Measurements from ENCODE around the gene TSKU. TPM values are rescaled to one million over a fixed set of nuclear protein-coding genes. Genes with fewer than 3 reads are reported as not detected.

The TSKU gene
- total RNA-seq, 1 donor from 2014 or later, result 32.8 TPM

DNA sequence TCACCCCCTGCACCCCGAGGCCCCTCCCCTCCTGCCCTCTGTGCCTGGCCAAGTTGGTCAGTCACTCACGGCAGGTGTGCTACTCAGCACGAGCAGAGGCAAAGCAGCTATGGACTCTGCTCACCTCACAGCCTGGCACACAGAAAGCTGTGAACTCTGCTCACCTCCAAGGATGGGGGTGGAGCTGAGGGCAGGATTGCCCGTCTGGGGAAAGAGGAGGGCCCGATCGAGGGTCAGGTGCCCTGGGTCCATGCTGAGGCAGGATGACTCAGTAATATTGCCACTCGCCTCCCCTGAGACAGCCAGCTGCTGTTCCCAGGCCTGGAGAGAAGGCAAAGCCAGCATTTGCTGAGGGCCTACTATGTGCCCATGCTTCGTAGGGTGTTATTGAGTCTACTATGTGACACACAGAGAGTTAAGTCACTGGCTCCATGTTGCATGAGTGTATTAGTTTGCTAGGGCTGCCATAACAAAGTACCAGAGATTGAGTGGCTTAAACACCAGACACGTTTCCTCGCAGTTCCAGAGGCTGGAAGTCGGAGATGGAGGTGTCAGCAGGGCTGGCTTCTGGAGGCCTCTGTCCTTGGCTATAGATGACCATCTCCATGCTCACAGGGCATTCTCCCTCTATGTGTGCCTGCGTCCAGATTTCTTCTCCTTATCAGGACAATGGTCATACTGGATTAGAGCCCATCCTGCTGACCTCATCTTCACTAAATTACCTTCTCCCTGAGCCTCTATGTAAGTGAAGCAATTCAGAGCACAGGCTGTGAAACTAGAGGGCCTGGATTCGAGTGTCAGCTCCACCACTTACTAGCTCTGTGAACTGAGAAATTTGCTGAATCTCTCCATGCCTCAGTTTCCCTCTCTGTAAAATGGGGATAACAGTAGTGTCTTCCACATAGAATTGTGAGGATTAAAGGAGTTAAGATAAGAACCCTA, 13.2 kb upstream of the TSKU start:
- no peaks in the 10 kb centered on the region for H3K36me3 Mint-ChIP-seq
- TF ChIP-seq, protein P1, sequence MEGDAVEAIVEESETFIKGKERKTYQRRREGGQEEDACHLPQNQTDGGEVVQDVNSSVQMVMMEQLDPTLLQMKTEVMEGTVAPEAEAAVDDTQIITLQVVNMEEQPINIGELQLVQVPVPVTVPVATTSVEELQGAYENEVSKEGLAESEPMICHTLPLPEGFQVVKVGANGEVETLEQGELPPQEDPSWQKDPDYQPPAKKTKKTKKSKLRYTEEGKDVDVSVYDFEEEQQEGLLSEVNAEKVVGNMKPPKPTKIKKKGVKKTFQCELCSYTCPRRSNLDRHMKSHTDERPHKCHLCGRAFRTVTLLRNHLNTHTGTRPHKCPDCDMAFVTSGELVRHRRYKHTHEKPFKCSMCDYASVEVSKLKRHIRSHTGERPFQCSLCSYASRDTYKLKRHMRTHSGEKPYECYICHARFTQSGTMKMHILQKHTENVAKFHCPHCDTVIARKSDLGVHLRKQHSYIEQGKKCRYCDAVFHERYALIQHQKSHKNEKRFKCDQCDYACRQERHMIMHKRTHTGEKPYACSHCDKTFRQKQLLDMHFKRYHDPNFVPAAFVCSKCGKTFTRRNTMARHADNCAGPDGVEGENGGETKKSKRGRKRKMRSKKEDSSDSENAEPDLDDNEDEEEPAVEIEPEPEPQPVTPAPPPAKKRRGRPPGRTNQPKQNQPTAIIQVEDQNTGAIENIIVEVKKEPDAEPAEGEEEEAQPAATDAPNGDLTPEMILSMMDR (conservative IDR thresholded peaks at IDR 0.05), result no peak
- H3K9me3 Mint-ChIP-seq, result no peaks in the 10 kb centered on the region
- H3K27me3 Mint-ChIP-seq, result no peaks in the 10 kb centered on the region
- peak overlapping the region; percentile 89 for H3K27ac Mint-ChIP-seq
- DNase-seq (ENCODE audit: extremely low spot score, unreplicated experiment), result no peak
- H3K4me3 Mint-ChIP-seq, result no peak overlapping the region
- peaks cover 58% of the 10 kb centered on the region for H3K4me1 Mint-ChIP-seq (ENCODE audit: unreplicated experiment)

DNA sequence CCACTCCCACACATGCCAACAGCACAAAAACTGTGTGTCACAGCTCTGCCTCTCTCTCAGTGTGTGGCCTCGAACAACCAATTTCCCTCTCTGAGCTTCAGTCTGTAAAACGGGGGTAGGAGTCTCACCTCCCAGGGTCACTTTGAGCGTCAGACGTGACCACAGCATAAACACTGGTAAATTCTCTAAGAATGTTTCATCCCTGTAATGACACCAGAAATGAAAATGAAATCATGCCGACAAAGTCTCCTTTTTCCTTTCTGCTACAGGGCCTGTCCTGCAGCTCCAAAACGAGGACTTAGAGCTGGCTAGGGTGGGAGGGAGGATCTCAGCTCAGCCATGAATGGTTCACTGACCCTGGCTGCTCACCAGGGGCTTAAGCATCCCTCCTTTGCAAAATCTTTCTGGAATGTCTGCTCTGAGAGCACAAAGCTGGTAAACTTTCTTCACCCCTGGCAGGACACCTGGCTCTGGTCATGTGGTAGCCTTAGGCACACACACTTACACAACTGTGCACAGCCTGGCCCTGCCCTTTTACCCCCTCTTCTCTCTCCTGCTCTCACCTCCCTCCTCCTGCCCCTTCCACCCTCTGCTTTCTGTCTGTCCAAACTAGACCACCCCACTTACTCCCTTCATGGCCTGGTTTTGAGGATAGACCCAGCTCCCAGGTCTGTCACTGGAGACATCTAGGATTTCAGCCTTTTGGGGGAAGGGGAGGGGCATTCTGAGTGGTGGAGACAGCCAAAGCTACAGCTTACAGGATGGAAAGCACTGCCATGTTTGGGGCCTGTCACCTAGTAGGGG, 12.3 kb upstream of the TSKU start:
- Mint-ChIP-seq H3K4me3 (peak overlapping the region; percentile 11), H3K36me3 (no peaks in the 10 kb centered on the region), H3K9me3 (no peaks in the 10 kb centered on the region), H3K4me1 (ENCODE audit: unreplicated experiment) (peaks cover 51% of the 10 kb centered on the region), H3K27me3 (no peaks in the 10 kb centered on the region), H3K27ac (peak overlapping the region; percentile 89)
- TF ChIP-seq, protein P1 (conservative IDR thresholded peaks at IDR 0.05), result no peak
- DNase-seq (ENCODE audit: extremely low spot score, unreplicated experiment), result no peak

DNA sequence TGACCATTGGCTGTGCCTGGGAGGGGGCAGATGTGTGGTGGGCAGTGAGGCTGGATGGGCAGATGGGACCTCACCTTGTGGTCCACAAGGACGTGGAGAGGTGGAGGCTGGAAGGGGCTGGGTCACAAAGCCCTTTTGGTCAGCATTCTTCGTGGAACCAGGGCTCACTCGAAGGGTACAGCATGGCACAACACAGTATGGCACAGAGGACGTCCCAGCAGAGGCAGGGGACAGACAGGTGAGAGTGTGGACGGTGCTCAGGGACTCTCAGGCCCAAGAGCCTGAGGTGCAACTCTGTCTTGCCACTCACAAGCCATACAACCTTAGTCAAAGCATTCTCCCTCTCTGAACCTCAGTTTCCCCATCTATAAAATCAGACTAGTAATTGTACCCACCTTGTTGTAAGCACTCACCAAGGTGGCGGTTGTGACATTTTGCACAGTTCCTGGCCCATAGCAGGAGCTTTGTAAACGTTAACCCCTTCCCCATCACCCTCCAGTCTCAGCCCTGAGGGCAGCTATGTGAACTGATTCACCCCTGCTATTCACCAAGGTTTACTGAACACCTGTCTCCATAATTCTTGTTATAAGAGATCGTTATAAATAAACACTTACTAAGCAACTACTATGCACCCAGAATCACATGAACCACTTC, 11.6 kb upstream of the TSKU start:
- Mint-ChIP-seq H3K27me3 (no peaks in the 10 kb centered on the region), H3K4me1 (ENCODE audit: unreplicated experiment) (peaks cover 49% of the 10 kb centered on the region), H3K4me3 (no peak overlapping the region), H3K9me3 (peaks cover 4% of the 10 kb centered on the region), H3K27ac (peak overlapping the region; percentile 89), H3K36me3 (no peaks in the 10 kb centered on the region)
- TF ChIP-seq, protein P1 (conservative IDR thresholded peaks at IDR 0.05), result no peak
- DNase-seq (ENCODE audit: extremely low spot score, unreplicated experiment), result no peak

DNA sequence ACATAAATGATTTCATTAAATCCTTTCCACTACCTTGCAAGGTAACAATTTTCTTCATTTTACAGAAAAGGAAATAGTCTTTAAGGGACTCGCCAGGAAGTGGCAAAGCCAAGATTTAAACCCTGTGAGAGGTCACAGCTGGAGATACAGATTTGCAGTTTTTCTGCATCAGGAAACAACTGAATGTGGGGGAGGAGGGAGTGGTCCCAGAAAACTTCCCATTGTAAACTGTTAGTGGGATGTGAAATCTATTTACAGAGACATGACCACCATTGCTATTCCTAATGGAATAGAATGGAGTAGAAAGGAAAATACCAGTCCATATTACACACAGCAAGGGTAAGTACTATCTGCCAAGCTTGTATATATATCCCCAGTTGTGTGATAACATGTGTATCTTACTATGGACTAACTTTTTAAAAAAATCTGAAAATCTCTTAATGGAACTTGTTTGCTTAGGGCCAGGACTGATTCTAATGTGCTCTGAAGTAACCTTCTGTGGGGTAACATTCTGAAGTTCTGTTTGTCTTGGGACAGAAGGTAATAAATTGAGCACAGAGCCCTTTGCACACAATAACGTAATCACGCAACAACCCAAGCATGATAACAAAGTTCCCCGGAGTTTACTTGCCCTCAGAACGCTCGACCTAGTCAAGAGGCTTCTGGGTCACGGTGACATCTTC, 10.9 kb upstream of the TSKU start:
- no peak overlapping the region for H3K4me3 Mint-ChIP-seq
- peaks cover 11% of the 10 kb centered on the region for H3K9me3 Mint-ChIP-seq
- no peaks in the 10 kb centered on the region for H3K27me3 Mint-ChIP-seq
- H3K4me1 Mint-ChIP-seq (ENCODE audit: unreplicated experiment), result peaks cover 43% of the 10 kb centered on the region
- H3K27ac Mint-ChIP-seq, result peak overlapping the region; percentile 42
- TF ChIP-seq, protein P1 (conservative IDR thresholded peaks at IDR 0.05), result no peak
- no peaks in the 10 kb centered on the region for H3K36me3 Mint-ChIP-seq
- no peak for DNase-seq (ENCODE audit: extremely low spot score, unreplicated experiment)

DNA sequence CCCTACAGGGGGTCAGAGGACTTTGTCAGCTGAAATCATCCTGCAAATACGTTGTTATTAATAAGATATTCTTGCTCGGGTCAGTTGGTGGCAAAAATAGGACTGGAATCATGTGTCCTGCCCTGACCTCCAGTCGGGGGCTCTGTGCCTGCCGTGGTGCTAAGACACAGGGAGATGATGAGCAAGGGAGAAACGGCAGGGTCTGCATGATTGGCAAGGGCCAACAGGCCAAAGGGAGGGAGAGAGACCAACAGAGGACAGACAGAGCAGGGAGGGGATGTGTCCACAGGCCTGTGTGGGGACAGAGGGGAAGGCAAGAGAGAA, 10.4 kb upstream of the TSKU start:
- H3K4me3 Mint-ChIP-seq, result no peak overlapping the region
- H3K27ac Mint-ChIP-seq, result peak overlapping the region; percentile 42
- DNase-seq (ENCODE audit: extremely low spot score, unreplicated experiment), result no peak
- peaks cover 39% of the 10 kb centered on the region for H3K4me1 Mint-ChIP-seq (ENCODE audit: unreplicated experiment)
- H3K27me3 Mint-ChIP-seq, result no peaks in the 10 kb centered on the region
- TF ChIP-seq, protein P1 (conservative IDR thresholded peaks at IDR 0.05), result no peak
- peaks cover 14% of the 10 kb centered on the region for H3K9me3 Mint-ChIP-seq
- H3K36me3 Mint-ChIP-seq, result no peaks in the 10 kb centered on the region

Data from type B pancreatic cell (in vitro differentiated cells).